H9 (cell line): ENCODE results near the gene NEK4. TPM values are rescaled to one million over a fixed set of nuclear protein-coding genes. Genes with fewer than 3 reads are reported as not detected.

Source experiments
- DNase-seq: peaks from one replicate; pipeline ENCODE4 v3.0.0-alpha.2; 2017
- H2AFZ ChIP-seq: one replicate; pipeline ENCODE4 v1.6.1; 2013; ENCODE audit warnings: mild to moderate bottlenecking, low read length, control low read depth, moderate library complexity
- H2AK5ac ChIP-seq: 2 replicates; pipeline ENCODE4 v1.6.1; 2013; ENCODE audit warnings: low read length, control low read depth, mixed read lengths; ENCODE audit not compliant: insufficient read length
- H2BK120ac ChIP-seq: one replicate; pipeline ENCODE4 v1.6.1; 2013; ENCODE audit warnings: low read depth, mild to moderate bottlenecking, low read length, control low read depth, inconsistent platforms; ENCODE audit not compliant: poor library complexity, severe bottlenecking
- H2BK12ac ChIP-seq: 2 replicates; pipeline ENCODE4 v1.6.1; 2013; ENCODE audit warnings: low read length, control low read depth, mixed read lengths, low read depth; ENCODE audit not compliant: insufficient read length
- H2BK15ac ChIP-seq: 2 replicates; pipeline ENCODE4 v1.6.1; 2013; ENCODE audit warnings: low read depth, low read length, control low read depth
- H2BK20ac ChIP-seq: one replicate; pipeline ENCODE4 v1.6.1; 2013; ENCODE audit warnings: low read depth, mild to moderate bottlenecking, low read length, control low read depth, inconsistent platforms; ENCODE audit not compliant: poor library complexity, severe bottlenecking
- H2BK5ac ChIP-seq: 2 replicates; pipeline ENCODE4 v1.6.1; 2013; ENCODE audit warnings: low read length, control low read depth, mixed read lengths; ENCODE audit not compliant: insufficient read length
- H3K14ac ChIP-seq: 2 replicates; pipeline ENCODE4 v1.6.1; 2013; ENCODE audit warnings: low read length, control low read depth; ENCODE audit not compliant: insufficient read depth
- H3K18ac ChIP-seq: 2 replicates; pipeline ENCODE4 v1.6.1; 2013; ENCODE audit warnings: low read depth, mild to moderate bottlenecking, mixed read lengths, low read length, control low read depth; ENCODE audit not compliant: insufficient read length
- H3K23ac ChIP-seq: 2 replicates; pipeline ENCODE4 v1.6.1; 2013; ENCODE audit warnings: low read length, control low read depth, mixed read lengths, low read depth; ENCODE audit not compliant: insufficient read length
- H3K23me2 ChIP-seq: 2 replicates; pipeline ENCODE4 v1.6.1; 2013; ENCODE audit warnings: low read depth, mild to moderate bottlenecking, mixed read lengths, low read length, control low read depth; ENCODE audit not compliant: insufficient read length, poor library complexity, severe bottlenecking
- H3K27ac ChIP-seq: 2 replicates; pipeline ENCODE4 v1.5.1; 2013; ENCODE audit warnings: low read length, control low read depth, mixed read lengths, low read depth; ENCODE audit not compliant: insufficient read length
- H3K27me3 ChIP-seq: 2 replicates; pipeline ENCODE4 v1.6.1; 2013; ENCODE audit warnings: low read length, control low read depth, inconsistent platforms; ENCODE audit not compliant: insufficient read depth
- H3K4ac ChIP-seq: 2 replicates; pipeline ENCODE4 v1.6.1; 2013; ENCODE audit warnings: low read depth, mild to moderate bottlenecking, control low read depth, inconsistent platforms, low read length, moderate library complexity
- H3K4me1 ChIP-seq: 2 replicates; pipeline ENCODE4 v1.6.1; 2013; ENCODE audit warnings: low read length, control low read depth, inconsistent platforms; ENCODE audit not compliant: insufficient read depth
- H3K4me2 ChIP-seq: 2 replicates; pipeline ENCODE4 v1.6.1; 2013; ENCODE audit warnings: low read length, control low read depth, mixed read lengths; ENCODE audit not compliant: insufficient read length, insufficient read depth
- H3K56ac ChIP-seq: 2 replicates; pipeline ENCODE4 v1.6.1; 2013; ENCODE audit warnings: low read depth, mild to moderate bottlenecking, mixed read lengths, low read length, control low read depth; ENCODE audit not compliant: insufficient read length
- H3K79me1 ChIP-seq: 2 replicates; pipeline ENCODE4 v1.6.1; 2013; ENCODE audit warnings: low read depth, mild to moderate bottlenecking, moderate library complexity, low read length, control low read depth, inconsistent platforms; ENCODE audit not compliant: insufficient read depth, poor library complexity, severe bottlenecking
- H3K79me2 ChIP-seq: 2 replicates; pipeline ENCODE4 v1.6.1; 2013; ENCODE audit warnings: low read length, control low read depth, inconsistent platforms; ENCODE audit not compliant: insufficient read depth
- H3K9ac ChIP-seq: 2 replicates; pipeline ENCODE4 v1.6.1; 2013; ENCODE audit warnings: low read length, control low read depth, mixed read lengths; ENCODE audit not compliant: insufficient read length; ENCODE audit errors: extremely low read depth
- H3K9me3 ChIP-seq: one replicate; pipeline ENCODE4 v1.6.1; 2013; ENCODE audit warnings: low read depth, low read length, inconsistent platforms; ENCODE audit not compliant: control insufficient read depth
- H3T11ph ChIP-seq: one replicate; pipeline ENCODE4 v1.6.1; 2013; ENCODE audit warnings: mild to moderate bottlenecking, low read length, control low read depth, inconsistent platforms
- H4K20me1 ChIP-seq: one replicate; pipeline ENCODE4 v1.6.1; 2013; ENCODE audit not compliant: control insufficient read depth, insufficient read length, insufficient read depth
- H4K5ac ChIP-seq: 2 replicates; pipeline ENCODE4 v1.6.1; 2013; ENCODE audit warnings: low read depth, mild to moderate bottlenecking, mixed read lengths, low read length, control low read depth; ENCODE audit not compliant: insufficient read length
- H4K8ac ChIP-seq: replicated peaks from 2 replicates; pipeline ENCODE4 v1.6.1; 2013; ENCODE audit warnings: low read length, control low read depth, mixed read lengths, low read depth; ENCODE audit not compliant: insufficient read length
- H4K91ac ChIP-seq: 2 replicates; pipeline ENCODE4 v1.6.1; 2013; ENCODE audit warnings: low read depth, mild to moderate bottlenecking, moderate library complexity, mixed read lengths, low read length, control low read depth; ENCODE audit not compliant: insufficient read length
- H3K27ac Mint-ChIP-seq, 3 experiments: 2 replicates in 2 of 3; 3 replicates in 1 of 3; pipeline ENCODE4 v1.8.0; 2020 to 2021; ENCODE audit warnings: mixed read lengths in 3 of 3, mild to moderate bottlenecking in 1 of 3, moderate library complexity in 1 of 3
- H3K27me3 Mint-ChIP-seq: 2 replicates; pipeline ENCODE4 v1.8.0; 2021; ENCODE audit warnings: low read depth, mild to moderate bottlenecking, moderate library complexity, mixed read lengths
- H3K36me3 Mint-ChIP-seq, 3 experiments: 2 replicates in 2 of 3; 3 replicates in 1 of 3; pipeline ENCODE4 v1.8.0; 2020 to 2021; ENCODE audit warnings: low read depth in 3 of 3, mixed read lengths in 3 of 3; ENCODE audit not compliant: insufficient read depth in 1 of 3
- H3K4me1 Mint-ChIP-seq, 2 experiments: 2 replicates each; pipeline ENCODE4 v1.8.0; 2020; ENCODE audit warnings: mixed read lengths in 2 of 2
- H3K4me3 Mint-ChIP-seq, 2 experiments: 2 replicates in 1 of 2; 3 replicates in 1 of 2; pipeline ENCODE4 v1.8.0; 2020 to 2021; ENCODE audit warnings: mild to moderate bottlenecking in 2 of 2, mixed read lengths in 2 of 2, moderate library complexity in 1 of 2
- H3K9me3 Mint-ChIP-seq, 2 experiments: 2 replicates in 1 of 2; 3 replicates in 1 of 2; pipeline ENCODE4 v1.8.0; 2020; ENCODE audit warnings: mild to moderate bottlenecking in 2 of 2, mixed read lengths in 2 of 2, moderate library complexity in 1 of 2
- CTCF ChIP-seq: fragments of 200-600 bp; sonication (generic); conservative IDR thresholded peaks from 3 replicates; pipeline ENCODE4 v1.8.0; 2021; ENCODE audit warnings: antibody characterized with exemption, mild to moderate bottlenecking
- WGBS: extraction: QIAGEN DNeasy Blood & Tissue Kit; methylation state at CpG from one replicate; pipeline ENCODE4 v1.1.7; 2013; ENCODE audit warnings: missing lambda C conversion rate, low lambda C conversion rate, mixed read lengths; ENCODE audit not compliant: insufficient read length; ENCODE audit errors: extremely low coverage; 5-methylcytosine and 5-hydroxymethylcytosine counted together
- total RNA-seq: library from RNA; stranded (reverse); gene quantifications from 2 replicates; pipeline ENCODE4 v1.2.1, GENCODE V29; 2021

NEK4 gene
- total RNA-seq, 1 experiment from 2014 or later, result 36.0 TPM

DNA sequence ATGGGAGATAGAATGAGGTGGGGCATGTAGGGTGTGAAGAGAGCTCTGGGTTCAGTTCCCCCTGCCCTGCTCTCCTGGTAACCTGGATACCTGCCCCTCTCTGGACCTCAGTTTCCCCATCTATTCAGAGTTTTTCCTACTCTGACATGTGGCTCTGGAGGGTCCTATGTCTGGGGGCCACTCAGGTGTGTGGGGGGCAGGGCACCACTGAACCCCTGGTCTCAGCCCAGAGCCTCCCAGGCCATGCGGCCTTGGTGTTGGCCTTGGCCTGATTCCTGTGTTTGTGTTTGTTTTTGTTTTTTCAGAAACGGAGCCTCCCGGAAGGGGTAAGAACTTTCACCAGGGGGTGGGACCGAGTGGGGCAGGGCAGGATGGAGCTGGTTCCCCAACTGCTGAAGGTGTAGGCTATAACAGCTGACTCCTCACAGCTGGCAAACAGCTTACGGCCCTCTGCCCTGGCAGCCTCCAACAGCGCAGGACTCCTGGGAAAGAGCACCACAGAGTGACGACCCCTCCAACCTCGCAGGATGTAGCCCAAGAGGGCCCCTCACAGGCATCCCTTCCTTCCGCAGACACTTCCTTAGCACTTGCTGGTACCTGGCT lies 24.7 kb upstream of the NEK4 start:
- Histone ChIP-seq H4K8ac (no peak overlapping the region), H2BK5ac (no peak overlapping the region), H3K23ac (no peak overlapping the region), H4K91ac (no peak overlapping the region), H3K56ac (no peak overlapping the region), H3K4me1 (no peaks in the 10 kb centered on the region), H3K79me2 (no peaks in the 10 kb centered on the region), H3K14ac (no peak overlapping the region), H2BK12ac (no peak overlapping the region), H3K27me3 (no peaks in the 10 kb centered on the region), H3K79me1 (no peaks in the 10 kb centered on the region), H2AFZ (no peak overlapping the region), H4K20me1 (no peaks in the 10 kb centered on the region), H2BK120ac (no peak overlapping the region), H2AK5ac (no peak overlapping the region), H3K9ac (no peak overlapping the region), H2BK15ac (no peak overlapping the region), H3T11ph (no peak overlapping the region), H2BK20ac (no peak overlapping the region), H3K4ac (no peak overlapping the region), H3K4me2 (no peak overlapping the region), H3K23me2 (no peaks in the 10 kb centered on the region), H4K5ac (no peak overlapping the region), H3K27ac (no peak overlapping the region), H3K18ac (no peak overlapping the region), H3K9me3 (no peaks in the 10 kb centered on the region)
- DNase-seq, result no peak
- Mint-ChIP-seq H3K27ac (no peak overlapping the region), H3K36me3 (no peaks in the 10 kb centered on the region; a peak in 1 of 7 replicates), H3K27me3 (peaks cover 2% of the 10 kb centered on the region), H3K4me1 (peaks cover 6 to 8% of the 10 kb centered on the region in 2 experiments; a peak in 3 of 4 replicates), H3K4me3 (no peak overlapping the region), H3K9me3 (no peaks in the 10 kb centered on the region; a peak in 1 of 5 replicates)
- TF ChIP-seq CTCF, result no peak
- no CpG with 5 or more reads among the region's 9 CpGs for WGBS
